GM18951 (cell line): ENCODE results near the gene PSAPL1.
"Not testable (repeated sequence)": the region's sequence is repeated elsewhere in the genome, so short reads cannot be mapped to it uniquely, and the experiment has no call there.

Source experiments
- POLR2A ChIP-seq: IDR thresholded peaks from 4 replicates; pipeline ENCODE4 v1.6.1; 2011; ENCODE audit warnings: mild to moderate bottlenecking; ENCODE audit not compliant: insufficient read length, insufficient read depth; ENCODE audit errors: extremely low read depth
- in situ Hi-C: fragments of 300-500 bp; cut with MboI; formaldehyde crosslinking; loops from one replicate; pipeline ENCODE4 v1.12.0; 2022; ENCODE audit warnings: low sequenced_read_pairs, mixed read lengths, inconsistent platforms; ENCODE audit not compliant: unreplicated experiment

PSAPL1 gene

DNA sequence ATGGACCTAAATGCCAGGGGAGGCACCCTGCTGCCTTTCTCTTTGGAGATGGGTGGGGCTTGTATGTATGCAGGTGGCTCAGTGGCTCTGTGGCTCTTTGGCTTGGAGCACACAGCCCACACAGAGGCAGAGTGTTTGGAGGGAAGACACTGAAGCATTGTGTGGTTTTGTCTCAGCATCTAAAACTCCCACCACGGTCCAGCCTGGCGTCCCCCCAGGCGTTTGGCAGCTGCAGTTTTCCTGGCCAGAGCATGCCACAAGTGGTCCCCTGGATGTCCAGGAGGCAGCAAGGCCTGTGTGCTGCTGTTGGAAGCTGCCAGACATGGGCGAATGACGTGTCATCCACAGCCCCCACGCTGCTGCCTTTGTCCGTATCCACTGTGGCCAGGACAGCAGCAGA, 32.2 kb upstream of the PSAPL1 start:
- in situ Hi-C loops: no loop called here
- no peak for TF ChIP-seq POLR2A

DNA sequence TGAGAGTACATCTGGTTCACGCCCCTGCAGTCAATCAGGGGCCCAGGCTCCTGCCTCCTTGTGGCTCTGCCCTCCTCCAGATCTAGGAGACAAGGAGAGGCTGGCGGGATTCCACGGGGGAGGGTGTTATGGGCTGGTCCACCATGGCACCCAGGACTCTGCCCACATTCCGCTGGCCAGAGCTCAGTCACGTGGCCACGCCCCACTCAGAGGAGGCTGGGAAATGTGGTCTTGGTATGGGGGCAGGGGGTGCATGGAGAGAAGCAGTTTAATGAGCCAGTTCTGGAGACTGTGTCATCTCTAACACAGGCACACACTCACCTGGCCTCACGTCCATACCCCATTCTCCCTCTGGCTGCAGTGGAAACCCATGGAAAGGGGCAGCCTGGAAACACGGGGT, 31.5 kb upstream of the PSAPL1 start:
- no peak for TF ChIP-seq POLR2A
- in situ Hi-C loops: no loop called here

DNA sequence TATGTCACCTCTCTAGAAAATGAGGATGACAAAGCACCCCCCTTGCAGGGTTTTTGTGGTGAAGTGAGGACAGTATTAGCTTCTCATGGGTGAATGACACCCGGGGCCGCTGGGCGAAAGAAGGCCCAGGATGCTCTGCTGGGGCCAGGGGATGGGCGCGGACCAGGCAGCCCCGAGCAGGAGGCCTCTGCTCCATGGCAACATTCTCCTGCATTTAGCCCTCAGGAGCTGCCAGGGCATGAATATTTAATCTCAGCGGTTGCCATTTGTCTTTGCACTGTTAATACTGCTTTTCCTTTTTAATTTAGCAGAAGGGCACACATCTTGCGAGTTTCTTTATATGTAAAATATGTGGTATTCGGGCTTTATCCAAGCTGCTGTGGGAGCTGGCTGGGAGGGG, 30.3 kb upstream of the PSAPL1 start:
- in situ Hi-C loops: no loop called here
- no peak for TF ChIP-seq POLR2A

DNA sequence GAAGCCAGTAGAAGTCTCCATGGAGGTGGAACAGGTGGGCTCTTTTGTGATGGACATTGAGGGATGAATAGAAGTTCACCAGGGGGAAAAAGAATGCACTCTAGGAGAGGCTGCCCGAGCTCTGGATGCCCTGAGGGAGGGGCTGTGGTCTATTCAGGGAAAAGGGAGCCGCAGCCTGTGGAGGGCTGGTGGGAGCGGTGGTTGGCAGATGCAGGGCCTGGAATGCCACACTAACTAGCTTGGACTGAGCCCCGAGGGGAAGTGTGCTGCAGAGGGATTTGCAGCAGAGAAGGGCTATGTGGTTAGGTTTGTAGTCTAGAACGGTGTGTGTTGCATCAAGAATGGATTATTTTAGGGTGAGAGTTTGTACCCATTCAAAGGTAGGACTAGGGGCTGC, 29.5 kb upstream of the PSAPL1 start:
- no peak for TF ChIP-seq POLR2A
- in situ Hi-C loops: no loop called here

DNA sequence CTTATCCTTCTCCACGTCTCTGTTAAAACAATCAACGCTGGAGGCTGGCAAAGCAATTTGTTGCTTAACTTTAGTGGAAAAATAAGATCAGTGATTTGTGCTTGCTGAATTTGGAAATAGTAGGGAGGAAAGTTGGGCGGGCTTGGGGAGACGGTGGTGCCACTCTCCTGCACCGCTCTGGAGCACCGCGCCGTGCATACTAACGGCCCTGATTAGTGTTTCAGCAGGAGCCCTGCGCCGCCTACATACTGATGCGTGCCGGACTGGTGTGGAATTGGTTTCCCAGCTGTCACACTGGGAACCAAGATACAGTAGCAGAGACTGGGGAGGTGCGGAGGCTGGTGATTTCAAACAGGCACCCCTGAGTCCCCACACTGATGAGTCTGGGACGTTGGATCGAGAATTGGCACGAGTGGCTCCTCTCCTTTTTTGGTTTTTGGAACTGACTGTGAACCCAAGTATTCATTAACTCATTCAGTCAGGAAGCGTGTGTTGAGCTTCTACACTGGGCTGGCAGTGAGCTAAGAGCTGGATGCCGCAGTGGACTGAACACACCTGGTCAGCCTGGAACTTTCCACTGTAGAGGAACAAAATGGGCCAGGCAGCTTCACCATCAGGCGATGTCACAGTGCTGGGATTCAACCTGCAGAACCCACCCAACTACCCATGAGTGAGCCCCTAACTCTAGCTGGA, 29.0 kb upstream of the PSAPL1 start:
- no peak for TF ChIP-seq POLR2A
- in situ Hi-C loops: no loop called here

DNA sequence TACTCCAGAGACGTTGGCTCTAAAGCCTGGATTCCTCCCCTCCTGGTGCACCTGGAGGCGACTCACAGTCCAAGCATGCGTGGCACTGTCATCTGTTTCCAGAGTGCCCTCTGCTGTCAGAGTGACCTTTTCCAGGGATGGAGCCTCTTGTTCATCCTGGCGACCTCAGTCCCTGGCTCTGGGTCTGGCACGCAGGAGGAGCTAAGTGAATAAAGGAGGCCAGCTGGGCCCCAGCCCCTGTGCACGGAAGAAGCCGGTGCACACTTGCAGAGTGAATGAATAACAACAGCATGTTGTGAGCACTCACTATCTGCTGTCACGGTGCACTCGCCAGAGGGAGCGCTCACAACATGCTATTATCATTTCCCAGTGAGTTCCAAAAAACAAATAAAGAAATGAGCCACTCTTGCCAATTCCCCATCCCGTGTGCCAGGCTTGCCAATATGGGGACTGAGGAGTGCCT, 27.8 kb upstream of the PSAPL1 start:
- no peak for TF ChIP-seq POLR2A
- in situ Hi-C loops: no loop called here

DNA sequence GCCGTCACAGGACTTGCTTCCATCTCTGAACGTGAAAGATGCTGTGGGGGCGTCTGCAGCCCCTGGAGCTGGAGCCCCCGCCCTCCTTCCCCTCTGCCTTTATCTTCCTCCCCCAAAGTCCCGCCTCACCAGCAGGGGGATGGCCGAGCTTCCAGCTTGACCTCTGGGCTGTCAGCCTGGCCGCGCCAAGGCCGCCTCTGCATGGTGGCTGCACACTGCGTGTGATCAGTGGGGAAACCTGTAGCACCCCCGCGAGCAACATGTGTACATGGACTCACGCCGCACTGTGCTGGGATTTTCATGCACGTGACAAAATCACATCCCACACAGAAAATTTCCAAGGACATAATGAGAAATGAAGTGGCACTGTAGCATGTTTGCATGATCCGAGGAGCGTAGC, 26.5 kb upstream of the PSAPL1 start:
- TF ChIP-seq POLR2A: no peak
- in situ Hi-C loops: no loop called here

DNA sequence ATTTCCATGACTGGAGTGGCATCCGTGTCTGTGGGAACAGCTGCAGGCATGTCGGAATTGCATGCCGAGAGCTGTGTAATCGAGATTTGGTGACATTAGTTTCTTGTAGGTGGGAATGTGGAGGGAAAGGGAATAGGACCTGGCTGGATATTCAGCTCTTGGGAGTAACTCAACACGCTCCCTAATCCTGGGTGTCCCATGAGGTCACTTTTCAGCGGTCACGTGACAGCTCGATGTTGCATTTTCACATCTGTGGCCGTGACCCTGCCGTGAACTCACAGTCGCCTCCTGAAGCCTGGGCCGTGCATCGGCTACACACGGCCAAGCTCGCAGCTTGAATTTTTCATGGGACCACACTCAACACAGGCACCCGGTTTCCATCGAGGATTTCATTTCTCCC, 25.8 kb upstream of the PSAPL1 start:
- no peak for TF ChIP-seq POLR2A
- in situ Hi-C loops: no loop called here

DNA sequence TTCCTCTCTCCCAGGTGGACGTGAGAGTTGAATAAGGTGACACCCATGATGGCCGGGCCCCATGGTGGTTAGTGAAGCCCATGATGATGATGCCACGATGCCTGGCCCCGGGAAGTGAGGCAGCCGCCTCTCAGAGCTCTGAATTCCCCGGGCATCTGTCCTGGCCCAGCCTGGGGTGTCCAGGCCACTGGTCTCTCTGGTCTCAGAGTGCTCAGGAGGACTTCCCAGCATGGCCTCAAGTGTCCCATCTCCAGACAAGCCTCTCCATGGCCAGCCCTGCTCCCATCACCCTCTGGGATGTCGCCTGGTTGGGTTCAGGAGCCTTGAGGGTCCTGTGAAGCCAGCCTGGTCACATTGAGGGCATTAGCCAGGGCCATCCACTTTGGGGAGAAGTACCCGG, 24.7 kb upstream of the PSAPL1 start:
- in situ Hi-C loops: no loop called here
- no peak for TF ChIP-seq POLR2A

DNA sequence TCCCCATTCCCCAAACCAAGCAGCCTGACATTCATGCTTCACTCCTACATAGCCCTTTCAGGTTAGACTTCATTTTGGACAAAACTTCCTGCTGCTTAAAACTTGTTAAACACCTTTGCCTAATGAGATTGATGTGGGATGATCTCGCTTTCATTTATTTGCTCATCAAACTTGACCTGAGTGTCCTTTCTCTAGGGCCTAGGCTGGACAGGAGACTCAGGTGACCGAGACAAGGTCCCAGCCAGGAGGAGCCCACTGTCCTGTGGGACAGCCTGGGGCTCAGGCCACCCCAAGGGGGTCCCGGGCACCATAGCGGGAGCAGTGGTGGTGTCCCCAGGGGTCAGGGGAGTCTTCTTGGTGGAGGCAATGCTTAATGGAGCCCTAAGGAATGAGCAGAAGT, 23.7 kb upstream of the PSAPL1 start:
- in situ Hi-C loops: no loop called here
- TF ChIP-seq POLR2A: no peak

DNA sequence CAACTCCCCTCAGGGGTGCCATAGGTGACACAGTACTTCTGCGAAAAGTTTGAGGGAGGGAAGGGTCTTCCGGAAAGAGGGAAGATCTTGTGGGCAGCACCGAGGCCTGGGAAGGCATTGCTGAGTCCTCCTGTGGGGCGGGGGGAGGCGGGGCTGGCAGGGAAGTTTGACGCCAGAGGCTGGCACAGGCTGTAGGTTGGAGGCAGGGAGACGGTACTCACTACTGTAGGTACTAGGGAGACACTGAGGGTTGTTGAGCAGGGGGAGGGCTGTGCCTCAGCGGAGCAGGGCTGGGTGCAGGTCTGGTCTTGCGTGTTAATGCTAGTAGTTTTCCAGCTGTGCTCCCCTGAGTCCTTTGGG, 23.3 kb upstream of the PSAPL1 start:
- in situ Hi-C loops: no loop called here
- TF ChIP-seq POLR2A: no peak

DNA sequence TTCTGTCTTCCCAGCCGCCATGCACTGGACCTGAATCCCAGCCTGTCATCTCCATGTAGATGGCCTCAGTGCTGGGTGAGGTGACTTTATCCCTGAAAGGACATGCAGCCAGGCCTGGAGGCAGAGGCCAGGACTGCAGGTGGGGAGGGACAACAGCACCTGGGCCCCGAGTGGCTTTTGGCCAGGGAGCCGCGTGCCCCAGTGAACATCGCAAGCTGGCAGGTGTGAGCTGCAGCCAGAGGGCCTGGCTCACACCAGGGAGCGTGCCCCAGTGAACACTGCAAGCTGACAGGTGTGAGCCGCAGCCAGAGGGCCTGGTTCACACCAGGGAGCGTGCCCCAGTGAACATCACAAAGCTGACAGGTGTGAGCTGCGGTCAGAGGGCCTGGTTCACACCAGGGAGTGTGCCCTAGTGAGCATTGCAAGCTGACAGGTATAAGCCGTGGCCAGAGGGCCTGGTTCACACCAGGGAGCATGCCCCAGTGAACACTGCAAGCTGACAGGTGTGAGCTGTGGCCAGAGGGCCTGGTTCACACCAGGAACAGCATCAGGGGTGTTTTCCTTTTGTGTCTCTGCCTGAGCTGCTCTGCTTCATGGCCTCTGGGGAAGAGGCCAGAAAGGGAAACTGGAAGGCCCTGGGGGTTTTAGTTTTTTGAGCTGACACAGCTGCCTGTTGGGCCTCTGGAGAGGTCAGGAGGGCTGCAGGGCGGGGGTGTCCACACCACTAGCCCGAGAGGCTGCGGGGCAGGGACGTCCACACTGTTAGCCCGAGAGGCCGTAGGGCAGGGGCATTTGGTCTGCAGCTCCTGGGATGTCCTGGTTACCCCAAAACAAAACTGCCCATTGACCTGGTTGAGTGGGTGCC, 22.7 kb upstream of the PSAPL1 start:
- in situ Hi-C loops: no loop called here

DNA sequence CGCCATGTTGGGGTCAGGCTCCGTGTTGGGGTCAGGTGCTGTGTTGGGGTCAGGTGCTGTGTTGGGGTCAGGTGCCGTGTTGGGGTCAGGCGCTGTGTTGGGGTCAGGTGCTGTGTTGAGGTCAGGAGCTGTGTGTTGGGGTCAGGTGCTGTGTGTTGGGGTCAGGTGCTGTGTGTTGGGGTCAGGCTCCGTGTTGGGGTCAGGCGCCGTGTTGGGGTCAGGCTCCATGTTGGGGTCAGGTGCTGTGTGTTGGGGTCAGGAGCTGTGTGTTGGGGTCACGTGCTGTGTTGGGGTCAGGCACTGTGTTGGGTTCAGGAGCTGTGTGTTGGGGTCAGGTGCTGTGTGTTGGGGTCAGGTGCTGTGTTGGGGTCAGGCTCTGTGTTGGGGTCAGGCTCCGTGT, 18.1 kb upstream of the PSAPL1 start:
- in situ Hi-C loops: not testable (repeated sequence)

More for the DNA sequence above, 22.7 kb upstream of the PSAPL1 start:
- no peak for TF ChIP-seq POLR2A

DNA sequence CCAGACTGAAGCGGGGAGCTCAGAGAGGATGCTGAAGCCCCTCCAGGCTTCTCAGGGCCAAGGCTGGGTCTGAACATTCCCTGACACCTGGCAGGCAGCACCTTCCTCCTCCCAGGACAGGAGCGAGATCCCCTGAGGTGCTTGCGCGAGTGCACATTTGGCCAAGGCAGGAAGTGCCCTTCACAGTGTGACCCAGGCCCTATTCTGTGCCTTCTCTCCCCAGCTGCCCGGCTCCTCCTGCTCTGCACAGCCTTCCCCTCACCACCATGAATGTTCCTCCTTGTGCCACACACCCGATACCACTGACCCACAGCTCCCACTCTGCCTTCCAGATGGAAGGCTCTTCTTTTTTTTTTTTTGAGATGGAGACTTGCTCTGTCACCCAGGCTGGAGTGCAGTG, 17.1 kb upstream of the PSAPL1 start:
- TF ChIP-seq POLR2A: no peak
- in situ Hi-C loops: no loop called here

DNA sequence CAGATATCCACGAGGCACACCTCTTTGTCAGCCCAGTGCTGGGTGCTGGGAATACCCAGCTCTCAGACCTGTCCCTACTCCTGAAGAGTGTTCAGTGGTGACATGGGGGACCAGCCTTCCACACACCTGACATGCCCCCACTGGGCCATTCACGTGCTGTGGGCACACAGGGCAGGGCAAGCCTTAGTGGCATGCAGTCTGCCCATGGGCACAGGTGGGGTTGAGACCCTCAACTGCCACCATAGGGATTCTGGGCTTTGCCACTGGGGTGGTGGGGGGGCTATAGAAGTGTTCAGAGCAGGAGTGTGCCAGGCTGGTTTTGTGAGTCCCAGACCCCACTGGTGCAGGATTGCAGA, 16.7 kb upstream of the PSAPL1 start:
- no peak for TF ChIP-seq POLR2A
- in situ Hi-C loops: no loop called here
